ENCODE data around the gene UBE2S. TPM values are rescaled to one million over a fixed set of nuclear protein-coding genes. Genes with fewer than 3 reads are reported as not detected.

Gene UBE2S
- total RNA-seq, 1 donor from 2014 or later = 69.9 TPM

DNA sequence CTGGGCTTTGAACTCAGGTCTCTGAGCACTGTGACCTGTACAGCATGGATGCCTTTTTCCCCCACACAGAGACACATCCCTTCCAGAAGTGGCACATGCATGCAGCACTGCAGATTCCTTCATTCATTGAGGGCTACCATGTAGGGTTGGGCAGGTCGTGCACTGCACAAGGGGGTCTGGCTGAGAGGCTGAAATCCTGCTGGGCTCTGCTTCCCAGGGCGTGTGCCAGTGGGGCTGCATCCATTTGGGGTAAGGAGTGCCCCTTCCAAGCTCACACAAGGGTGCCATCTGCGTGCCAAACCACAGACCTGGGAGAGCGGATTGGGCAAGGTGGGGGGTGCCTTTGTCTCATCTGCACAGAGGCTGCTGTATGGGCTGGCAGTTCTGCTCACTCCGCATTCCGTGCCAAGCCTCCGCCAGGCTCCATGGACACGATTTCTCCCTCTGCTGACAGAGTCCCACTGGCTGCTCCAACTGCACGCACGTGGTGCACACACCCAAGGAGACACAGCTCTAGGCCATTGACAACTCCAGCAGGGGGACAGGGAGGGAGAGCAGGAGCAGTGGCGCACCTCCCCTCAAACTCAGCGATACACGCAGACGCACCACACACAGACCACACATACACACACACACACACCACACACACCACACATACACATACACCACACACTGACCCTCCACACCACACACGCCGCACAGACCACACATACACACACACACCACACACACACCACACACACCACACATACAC, 40.0 kb upstream of the UBE2S start:
- no peak overlapping the region for H3K4me3 Mint-ChIP-seq (ENCODE audit: low read depth)
- no peak overlapping the region for H3K27ac Mint-ChIP-seq
- TF ChIP-seq, protein P1, sequence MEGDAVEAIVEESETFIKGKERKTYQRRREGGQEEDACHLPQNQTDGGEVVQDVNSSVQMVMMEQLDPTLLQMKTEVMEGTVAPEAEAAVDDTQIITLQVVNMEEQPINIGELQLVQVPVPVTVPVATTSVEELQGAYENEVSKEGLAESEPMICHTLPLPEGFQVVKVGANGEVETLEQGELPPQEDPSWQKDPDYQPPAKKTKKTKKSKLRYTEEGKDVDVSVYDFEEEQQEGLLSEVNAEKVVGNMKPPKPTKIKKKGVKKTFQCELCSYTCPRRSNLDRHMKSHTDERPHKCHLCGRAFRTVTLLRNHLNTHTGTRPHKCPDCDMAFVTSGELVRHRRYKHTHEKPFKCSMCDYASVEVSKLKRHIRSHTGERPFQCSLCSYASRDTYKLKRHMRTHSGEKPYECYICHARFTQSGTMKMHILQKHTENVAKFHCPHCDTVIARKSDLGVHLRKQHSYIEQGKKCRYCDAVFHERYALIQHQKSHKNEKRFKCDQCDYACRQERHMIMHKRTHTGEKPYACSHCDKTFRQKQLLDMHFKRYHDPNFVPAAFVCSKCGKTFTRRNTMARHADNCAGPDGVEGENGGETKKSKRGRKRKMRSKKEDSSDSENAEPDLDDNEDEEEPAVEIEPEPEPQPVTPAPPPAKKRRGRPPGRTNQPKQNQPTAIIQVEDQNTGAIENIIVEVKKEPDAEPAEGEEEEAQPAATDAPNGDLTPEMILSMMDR (IDR thresholded peaks at IDR 0.05; ENCODE audit: unreplicated experiment) = no peak
- H3K9me3 Mint-ChIP-seq (ENCODE audit: low read depth) = no peaks in the 10 kb centered on the region
- DNase-seq (ENCODE audit: low spot score, unreplicated experiment) = no peak
- peaks cover 2% of the 10 kb centered on the region for H3K4me1 Mint-ChIP-seq (ENCODE audit: low read depth)
- H3K27me3 Mint-ChIP-seq = peaks cover 52% of the 10 kb centered on the region
- no peaks in the 10 kb centered on the region for H3K36me3 Mint-ChIP-seq (ENCODE audit: insufficient read depth)

DNA sequence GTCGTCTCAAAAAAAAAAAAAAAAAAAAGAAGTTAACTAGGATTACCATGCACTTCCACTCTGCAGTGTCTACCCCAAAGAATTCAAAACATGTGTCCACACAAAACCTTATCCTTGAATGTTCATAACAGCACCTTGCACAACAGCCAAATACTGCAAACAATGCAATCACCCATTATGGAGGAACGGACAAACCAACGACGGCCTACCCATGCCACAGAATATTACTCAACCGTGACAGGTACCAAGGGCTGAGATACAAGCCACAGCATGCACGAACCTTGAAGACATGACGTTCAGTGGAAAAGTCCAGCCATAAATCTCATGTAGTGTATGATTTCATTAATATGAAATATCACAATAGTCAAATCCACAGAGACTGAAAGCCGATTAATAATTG, 38.5 kb upstream of the UBE2S start:
- H3K27ac Mint-ChIP-seq = no peak overlapping the region
- H3K4me3 Mint-ChIP-seq (ENCODE audit: low read depth) = no peak overlapping the region
- no peak for DNase-seq (ENCODE audit: low spot score, unreplicated experiment)
- H3K9me3 Mint-ChIP-seq (ENCODE audit: low read depth) = no peaks in the 10 kb centered on the region
- no peaks in the 10 kb centered on the region for H3K36me3 Mint-ChIP-seq (ENCODE audit: insufficient read depth)
- H3K27me3 Mint-ChIP-seq = peaks cover 56% of the 10 kb centered on the region
- H3K4me1 Mint-ChIP-seq (ENCODE audit: low read depth) = no peaks in the 10 kb centered on the region
- TF ChIP-seq, protein P1 (IDR thresholded peaks at IDR 0.05; ENCODE audit: unreplicated experiment) = no peak

DNA sequence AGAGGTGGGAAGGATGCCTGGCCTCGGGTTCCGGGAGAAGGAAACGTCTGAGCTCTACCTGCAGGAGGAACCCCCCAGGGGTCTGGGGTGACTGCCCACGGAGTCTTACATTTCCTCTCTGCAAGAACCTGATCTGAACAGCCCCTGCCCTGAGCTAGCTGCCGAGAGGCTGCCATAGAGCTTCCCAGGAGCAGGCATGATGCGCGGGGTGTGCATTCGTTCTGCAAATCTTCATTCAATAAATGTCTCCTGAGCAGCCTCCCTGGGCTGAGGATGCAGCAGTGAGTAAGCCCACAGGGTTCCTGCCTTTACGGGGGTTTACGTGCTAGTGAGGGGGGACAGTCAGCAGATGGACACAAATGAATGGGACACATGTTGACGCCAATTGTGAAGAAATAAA, 37.1 kb upstream of the UBE2S start:
- Mint-ChIP-seq H3K27me3 (peaks cover 60% of the 10 kb centered on the region), H3K4me1 (ENCODE audit: low read depth) (no peaks in the 10 kb centered on the region), H3K36me3 (ENCODE audit: insufficient read depth) (no peaks in the 10 kb centered on the region), H3K27ac (no peak overlapping the region), H3K4me3 (ENCODE audit: low read depth) (no peak overlapping the region), H3K9me3 (ENCODE audit: low read depth) (no peaks in the 10 kb centered on the region)
- TF ChIP-seq, protein P1 (IDR thresholded peaks at IDR 0.05; ENCODE audit: unreplicated experiment) = no peak
- no peak for DNase-seq (ENCODE audit: low spot score, unreplicated experiment)

DNA sequence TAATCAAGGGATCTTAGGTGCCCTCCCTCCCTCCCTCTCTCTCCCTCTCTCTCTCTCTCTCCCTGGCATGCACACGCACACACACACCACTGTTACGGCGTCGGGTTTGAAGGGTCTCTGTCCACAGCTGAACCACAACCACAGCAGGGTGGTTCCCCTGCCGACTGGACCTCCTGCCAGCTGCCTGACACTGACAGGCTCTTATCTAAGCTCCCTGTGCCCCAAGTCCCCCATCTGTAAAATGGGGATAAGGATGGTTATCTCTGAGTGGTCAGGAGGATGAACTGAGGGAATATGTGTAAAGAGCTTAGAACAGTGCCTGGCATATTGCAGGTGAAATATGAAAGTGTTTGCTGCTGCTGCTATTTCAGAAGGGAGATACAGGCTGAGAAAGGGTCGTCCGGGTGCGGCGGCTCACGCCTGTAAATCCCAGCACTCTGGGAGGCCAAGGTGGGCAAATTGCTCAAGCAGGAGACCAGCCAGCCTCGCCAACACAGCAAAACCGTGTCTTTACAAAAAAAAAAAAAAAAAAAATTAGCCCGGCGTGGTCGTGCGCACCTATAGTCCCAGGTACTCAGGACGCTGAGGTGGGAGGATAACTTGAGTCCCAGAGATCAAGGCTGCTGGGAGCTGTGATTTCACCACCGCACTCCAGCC, 36.4 kb upstream of the UBE2S start:
- Mint-ChIP-seq H3K36me3 (ENCODE audit: insufficient read depth) (no peaks in the 10 kb centered on the region), H3K4me3 (ENCODE audit: low read depth) (no peak overlapping the region), H3K9me3 (ENCODE audit: low read depth) (no peaks in the 10 kb centered on the region), H3K4me1 (ENCODE audit: low read depth) (no peaks in the 10 kb centered on the region), H3K27ac (no peak overlapping the region), H3K27me3 (peaks cover 67% of the 10 kb centered on the region)
- TF ChIP-seq, protein P1 (IDR thresholded peaks at IDR 0.05; ENCODE audit: unreplicated experiment) = no peak
- DNase-seq (ENCODE audit: low spot score, unreplicated experiment) = no peak

DNA sequence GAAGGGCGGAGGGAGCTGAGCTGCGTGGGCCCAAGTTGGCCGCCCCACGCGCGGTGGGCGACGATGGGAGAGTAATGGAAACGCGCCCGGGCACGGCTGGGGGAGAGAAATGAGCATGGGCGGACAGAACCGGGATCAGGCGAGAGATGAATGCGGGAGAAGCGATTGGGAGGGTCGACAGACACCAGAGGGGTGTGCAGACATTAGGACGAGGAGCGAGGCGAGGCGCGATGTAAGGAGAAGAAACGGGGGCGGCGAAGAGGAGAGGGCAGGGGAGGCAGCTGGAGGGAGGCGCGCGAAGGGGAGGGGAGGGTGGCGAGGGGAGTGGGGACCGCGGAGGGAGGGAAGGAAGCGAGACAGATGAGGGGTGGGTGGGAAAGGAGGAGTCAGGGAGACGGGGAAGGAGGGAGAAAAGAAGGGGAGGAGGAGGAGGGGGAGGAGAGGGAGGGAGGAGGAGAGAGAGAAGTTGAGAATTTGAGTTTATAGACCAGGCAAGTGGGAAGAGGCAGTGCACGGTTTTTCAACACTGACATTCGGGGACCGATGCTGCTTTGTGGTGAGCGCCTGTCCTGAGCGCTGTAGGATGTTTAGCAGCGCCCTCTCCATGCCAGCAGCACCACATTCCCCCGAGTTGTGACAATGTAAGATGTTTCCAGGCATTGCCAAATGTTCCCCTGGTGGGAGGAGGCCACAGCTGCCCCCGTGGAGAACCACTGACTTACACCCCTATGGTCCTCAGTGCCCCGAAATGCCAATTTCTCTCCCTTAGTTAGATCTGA, 35.6 kb upstream of the UBE2S start, which contains the start of gene SHISA7:
SHISA7 (minus strand) TSS at position 256 of the 779 bp plus-strand sequence. CDS start 437 bp downstream, outside the sequence.
- H3K4me3 Mint-ChIP-seq (ENCODE audit: low read depth) = no peak within 1 kb of the TSS
- no peaks in the 10 kb centered on the region for H3K9me3 Mint-ChIP-seq (ENCODE audit: low read depth)
- H3K27me3 Mint-ChIP-seq = peaks cover 73% of the 10 kb centered on the region
- H3K36me3 Mint-ChIP-seq (ENCODE audit: insufficient read depth) = no peaks in the 10 kb centered on the region
- TF ChIP-seq, protein P1 (IDR thresholded peaks at IDR 0.05; ENCODE audit: unreplicated experiment) = no peak
- DNase-seq (ENCODE audit: low spot score, unreplicated experiment) = no peak
- H3K4me1 Mint-ChIP-seq (ENCODE audit: low read depth) = no peaks in the 10 kb centered on the region
- no peak within 1 kb of the TSS for H3K27ac Mint-ChIP-seq

Data from progenitor cell of endocrine pancreas (in vitro differentiated cells).